M059J (cell line): ENCODE measurements around the gene PDE4D. TPM values are rescaled to one million over a fixed set of nuclear protein-coding genes. Genes with fewer than 3 reads are reported as not detected.
"Not testable (repeated sequence)": the region's sequence is repeated elsewhere in the genome, so short reads cannot be mapped to it uniquely, and the experiment has no call there.

Experiments used
- DNase-seq: peaks from one replicate; pipeline ENCODE4 v3.0.0-alpha.2; 2012; ENCODE audit warnings: low read depth
- total RNA-seq: library from RNA; depleted of rRNA; stranded (reverse); fragments of >200 nt; shearing (Covaris generic); gene quantifications from 2 replicates; pipeline ENCODE4 v1.2.3, GENCODE V29; 2014

PDE4D gene
- total RNA-seq, 1 experiment from 2014 or later, result 14.9 TPM

DNA sequence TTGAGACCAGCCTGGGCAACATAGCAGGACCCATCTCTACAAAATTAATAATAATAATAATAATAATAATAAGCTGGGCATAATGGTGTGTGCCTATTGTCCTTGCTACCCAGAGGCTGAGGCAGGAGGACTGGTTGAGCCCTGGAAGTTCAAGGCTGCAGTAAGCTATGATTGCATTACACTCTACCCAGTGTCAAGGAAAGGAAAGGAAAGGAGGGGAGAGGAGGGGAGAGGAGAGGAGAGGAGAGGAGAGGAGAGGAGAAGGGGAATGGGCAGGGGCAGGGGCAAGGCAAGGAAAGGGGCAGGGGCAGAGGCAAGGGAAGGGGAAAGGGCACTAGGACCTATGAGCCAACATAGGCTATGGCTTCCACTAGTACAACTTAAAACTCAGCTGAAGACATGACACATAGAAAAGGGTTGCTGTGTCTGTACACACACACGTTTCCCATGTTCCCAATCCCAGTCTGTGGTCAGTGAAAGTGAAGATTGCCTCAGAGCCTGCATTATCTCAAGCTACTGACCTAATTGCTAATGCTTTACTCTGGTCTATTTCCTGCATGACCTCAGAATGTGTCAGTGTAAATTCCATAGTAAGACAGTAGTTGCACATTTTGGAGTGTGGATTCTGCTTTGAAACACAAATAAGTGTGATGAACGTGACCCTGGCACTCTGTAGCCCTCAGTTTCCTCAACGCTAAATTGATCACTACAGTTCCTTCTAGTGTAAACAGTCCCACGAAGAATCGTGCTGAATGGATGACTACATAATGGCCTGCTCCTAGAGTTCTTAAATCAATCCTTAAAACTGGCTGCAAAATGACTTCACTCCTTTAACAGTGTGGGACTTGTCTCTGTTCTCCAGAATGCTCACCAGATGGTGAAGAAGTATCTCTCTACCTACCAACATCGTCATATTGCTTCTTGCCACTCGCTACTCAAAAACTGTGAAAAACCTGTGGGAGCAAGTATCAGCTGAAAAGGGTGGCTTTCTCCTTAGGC, 813.6 kb downstream of the PDE4D start:
- peak; percentile 90 for DNase-seq

DNA sequence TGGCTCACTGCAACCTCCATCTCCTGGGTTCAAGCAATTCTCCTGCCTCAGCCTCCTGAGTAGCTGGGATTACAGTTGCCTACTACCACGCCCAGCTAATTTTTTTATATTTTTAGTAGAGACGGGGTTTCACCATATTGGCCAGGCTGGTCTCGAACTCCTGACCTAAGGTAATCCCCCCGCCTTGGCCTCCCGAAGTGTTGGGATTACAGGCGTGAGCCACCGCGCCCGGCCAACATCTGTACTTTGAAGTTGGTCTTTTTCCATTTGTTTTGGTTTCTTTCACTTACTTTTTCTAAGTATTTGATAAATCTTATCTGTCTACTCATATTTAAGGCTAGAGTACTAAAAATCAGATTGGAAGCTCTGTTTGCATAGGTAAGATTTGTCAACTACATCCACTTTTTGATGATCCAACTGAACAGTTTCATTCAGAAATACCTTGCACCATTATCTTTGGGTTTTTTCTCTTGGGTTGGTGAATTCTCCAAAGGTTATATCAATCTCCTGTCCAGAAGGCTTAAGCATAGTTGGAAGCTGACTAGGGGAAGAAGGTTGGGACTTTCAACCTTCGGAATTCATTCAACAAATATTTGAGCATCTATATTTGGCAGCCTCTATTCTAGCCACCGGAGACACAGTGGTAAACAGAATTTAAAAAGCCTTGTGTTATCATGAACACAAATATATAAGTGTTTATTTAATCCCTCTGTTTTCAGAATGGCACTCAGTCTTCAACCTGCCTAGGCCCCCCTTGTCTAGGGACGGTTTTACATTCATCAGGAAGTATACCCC, 821.6 kb downstream of the PDE4D start:
- DNase-seq, result no peak

DNA sequence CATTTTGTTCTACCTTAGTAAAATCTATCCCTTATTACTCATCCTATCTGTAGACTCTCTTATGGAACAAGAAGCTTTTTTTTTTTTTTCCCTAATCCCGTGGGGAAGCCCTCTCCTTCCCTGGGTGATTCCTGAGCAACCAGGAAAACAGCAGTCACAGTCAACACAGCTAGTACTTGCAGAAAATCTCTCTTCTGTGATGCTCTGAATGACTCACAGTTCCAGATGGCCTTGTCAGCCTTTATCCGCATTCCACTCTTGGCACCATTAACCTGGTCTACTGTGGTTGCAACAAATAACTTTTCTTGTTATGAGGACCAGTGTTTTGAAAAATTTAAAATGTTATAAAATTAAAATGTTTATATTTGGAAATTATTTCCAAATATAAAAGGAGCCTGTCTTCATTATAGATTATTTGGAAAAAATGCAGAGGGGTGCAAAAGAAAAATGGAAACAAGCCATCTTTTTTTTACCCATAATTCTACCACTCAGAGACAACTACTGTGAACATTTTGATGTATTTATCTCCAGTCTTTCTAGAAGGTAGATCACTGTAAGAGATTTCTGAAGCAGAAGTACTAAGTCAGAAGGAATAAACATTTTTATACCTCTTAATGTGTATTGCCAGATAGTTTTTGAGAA, 824.0 kb downstream of the PDE4D start:
- DNase-seq, result peak; percentile 89

DNA sequence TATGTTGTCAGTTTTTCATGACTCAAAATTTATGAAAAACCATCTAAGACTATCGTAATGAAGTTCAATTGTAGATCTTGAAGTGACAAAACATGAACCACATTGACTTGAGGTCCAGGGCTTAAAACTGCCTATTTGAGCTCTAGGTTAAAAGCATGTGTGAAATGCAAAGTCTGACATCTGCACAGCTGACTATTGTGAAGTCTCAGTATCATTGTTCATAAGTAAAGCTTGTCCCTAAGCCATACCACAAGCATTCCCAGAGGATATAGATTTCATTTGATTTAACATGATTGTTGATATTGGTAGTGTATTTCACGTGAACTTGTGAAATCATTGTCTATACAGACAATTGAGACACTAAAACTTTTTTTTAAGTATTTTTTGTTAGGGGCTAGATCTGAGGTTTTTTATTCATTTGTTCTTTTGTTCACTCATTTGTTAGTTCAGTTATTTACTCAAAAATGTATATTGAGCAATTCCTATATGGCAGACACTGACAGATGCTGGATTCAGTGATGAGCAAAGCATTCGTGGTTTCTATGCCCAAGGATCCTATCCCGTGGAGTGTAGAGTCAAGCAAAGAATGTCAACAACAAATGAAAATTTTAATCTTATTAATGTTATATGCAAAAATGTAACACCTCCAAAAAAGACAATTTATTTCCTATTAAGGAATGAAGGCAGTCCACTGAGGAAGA, 825.4 kb downstream of the PDE4D start:
- DNase-seq, result no peak

DNA sequence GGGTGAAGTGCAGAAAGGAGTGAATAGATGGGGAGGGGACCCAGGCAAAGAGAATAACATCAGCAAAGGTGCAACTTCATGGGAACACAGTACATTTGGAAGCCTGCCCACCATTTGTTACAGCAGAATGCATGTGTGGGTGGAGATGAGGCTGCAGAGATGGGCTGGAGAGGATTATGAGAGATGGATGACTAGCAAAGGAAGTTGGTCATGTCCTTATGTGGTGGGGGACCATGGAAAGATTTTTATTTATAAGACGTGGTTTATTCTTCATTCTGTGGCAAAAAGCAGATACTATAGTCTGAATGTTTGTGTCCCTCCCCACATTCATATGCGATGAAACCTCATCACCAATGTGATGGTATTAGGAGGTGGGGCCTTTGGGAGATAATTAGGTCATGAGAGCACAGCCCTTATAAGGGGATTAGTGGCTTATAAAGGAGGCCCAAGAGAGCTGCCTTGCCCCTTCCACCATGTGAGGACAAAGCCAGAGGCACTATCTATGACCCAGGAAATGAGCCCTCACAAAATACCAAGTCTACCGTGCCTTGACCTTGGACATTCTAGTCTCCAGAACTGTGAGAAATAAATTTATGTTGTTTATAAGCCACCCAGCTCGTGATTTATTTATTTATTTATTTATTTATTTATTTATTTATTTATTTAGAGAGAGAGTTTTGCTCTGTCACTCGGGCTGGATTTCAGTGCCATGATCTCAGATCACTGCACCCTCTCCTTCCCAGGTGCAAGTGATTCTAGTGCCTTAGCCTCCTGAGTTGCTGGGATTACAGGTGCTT, 827.0 kb downstream of the PDE4D start:
- peak; percentile 38 for DNase-seq

DNA sequence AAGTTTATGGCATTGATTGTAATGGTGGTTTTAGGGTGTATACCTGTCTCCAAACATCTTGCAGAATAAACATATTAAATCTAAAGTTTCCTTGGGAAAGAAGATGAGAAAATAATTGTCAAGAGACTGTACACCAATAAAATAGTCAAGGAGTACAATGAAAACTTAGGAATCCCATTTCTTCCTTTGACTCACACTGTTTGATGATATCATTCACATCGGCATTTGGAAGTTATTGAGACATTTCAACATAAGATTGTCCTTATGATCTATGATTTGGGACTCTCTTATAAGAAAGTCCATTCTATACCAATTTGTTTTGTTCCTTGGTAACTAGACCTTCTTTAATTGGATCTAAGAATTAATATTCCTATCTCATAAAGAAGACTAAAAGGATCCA, 828.0 kb downstream of the PDE4D start:
- DNase-seq, result peak; percentile 42

DNA sequence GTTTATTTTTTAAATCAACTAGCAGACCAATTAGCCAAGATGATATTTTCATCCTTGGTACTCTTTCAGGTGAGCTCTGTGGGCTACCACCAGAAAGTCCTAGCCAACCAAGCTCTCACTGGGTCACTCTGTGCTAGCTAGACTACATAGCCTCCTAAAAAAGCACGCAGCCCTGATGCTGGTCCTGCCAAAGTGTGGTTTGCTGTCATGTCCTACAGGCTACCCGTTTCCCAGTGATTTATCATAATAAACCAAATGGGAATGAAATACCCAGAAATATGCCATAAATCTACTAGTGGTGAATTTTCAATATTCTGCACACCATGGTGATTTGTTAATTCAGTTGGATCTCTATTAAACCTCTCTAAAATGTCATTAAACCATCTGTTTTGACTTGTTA, 829.2 kb downstream of the PDE4D start:
- no peak for DNase-seq

DNA sequence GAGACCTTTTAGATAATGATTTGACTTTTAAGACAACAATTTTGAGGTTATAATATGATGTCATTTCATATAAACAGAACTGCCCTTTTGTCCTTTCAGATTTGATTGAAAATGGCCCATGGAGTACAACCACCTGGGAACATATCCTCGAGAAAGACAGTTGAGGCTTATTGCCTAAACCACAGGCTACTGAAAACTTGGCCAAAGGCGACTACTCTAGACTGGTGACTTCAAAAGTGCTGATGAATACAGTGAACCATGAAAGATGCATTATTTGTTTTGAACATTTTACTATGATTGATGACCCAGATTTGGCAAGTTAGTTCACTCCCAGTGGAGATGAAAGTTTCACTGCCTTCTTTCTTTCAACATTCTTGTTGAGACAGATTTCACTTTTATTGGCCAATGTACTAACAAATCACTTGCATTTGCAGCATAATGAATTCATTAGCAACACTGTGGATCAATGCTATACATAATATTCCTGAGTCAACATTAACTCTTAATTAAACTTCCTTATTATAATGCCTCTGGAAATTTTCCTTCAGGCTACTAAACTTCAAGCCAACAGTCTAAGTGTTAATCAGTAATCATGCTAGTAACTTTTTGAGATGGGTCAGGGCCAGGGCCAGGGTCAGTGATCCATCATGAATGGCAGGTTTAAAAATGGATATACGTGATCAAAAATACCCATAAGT, 830.4 kb downstream of the PDE4D start:
- DNase-seq, result peak; percentile 72

DNA sequence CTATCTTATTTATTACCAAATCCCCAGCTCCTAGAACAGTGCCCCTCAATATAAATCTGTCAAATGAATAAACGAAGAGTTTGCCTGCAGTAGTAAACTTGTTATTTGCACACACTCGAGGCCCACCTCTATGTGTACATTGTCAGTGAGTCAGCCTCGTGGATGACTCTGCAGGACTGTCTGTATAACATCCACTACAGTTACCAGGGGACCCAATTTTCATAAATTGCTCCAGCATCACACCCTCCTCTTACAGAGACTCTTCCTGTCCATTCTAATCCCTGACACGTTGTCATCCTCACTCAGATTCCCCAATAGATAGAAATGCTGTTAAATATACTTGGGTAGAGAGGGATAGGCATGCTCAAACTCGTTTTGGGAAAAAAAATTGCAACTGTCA, 832.1 kb downstream of the PDE4D start:
- no peak for DNase-seq

DNA sequence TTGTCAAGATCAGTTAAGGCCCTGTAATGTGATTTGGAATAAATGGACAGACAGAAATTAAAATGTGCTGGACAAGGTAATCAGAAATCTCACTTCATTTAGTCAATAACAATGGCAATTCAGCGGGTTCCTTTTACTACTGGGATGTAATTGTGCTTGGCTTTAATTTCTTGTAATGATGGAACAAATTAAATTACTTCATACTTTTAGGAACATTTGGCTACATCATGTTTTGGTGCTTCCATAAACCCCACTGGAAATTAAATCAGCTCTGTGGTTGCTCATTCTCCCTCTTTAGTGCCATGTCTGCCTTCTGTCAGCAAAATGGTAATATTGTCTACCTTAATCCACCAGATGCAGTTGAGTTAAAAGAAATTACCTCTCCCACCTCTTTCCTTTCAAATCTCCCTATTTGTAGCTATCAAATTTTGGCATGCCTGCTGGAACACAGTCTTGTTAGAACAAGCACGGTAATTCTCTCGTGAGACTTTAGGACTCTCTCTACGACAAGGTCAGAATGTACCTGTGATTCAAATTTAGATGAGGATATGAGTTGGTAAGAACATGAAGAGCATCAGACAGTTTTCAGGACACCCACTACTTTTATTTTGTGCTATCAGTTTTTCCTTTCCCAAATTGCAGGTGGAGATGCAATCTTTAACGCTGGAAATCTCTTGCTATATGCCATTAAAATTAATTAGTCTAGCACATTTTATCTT, 834.4 kb downstream of the PDE4D start:
- no peak for DNase-seq

DNA sequence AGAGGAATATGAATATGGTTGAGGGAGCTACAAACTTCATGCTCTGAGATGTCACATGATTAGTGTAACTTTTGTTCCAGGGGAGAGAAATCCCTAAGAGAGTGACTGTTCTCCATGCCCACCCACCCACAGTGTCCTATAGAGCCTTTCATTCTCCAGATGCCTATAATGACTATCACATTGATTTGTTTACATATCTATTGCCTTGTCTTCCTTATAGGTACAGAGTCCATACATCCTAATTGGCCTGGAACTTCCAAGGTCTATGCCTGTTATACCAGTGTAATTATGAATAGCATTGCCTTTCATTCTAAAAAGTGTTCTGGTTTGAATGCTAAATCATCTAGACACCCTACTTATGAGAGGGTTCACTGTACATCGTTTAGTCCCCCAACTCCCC, 835.3 kb downstream of the PDE4D start:
- no peak for DNase-seq

DNA sequence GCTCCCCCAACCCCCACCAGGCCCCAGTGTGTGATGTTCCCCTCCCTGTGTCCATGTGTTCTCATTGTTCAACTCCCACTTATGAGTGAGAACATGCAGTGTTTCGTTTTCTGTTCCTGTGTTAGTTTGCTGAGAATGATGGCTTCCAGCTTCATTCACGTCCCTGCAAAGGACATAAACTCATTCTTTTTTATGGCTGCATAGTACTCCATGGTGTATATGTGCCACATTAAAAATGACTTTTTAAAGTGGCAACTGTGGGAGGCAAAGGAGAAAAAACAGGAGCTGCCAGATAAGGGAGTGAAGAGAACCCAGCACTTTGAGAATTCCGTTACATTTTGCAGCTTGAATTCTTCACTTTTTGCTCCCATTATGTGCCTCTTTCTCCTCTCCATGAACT, 836.9 kb downstream of the PDE4D start:
- not testable (repeated sequence) for DNase-seq

DNA sequence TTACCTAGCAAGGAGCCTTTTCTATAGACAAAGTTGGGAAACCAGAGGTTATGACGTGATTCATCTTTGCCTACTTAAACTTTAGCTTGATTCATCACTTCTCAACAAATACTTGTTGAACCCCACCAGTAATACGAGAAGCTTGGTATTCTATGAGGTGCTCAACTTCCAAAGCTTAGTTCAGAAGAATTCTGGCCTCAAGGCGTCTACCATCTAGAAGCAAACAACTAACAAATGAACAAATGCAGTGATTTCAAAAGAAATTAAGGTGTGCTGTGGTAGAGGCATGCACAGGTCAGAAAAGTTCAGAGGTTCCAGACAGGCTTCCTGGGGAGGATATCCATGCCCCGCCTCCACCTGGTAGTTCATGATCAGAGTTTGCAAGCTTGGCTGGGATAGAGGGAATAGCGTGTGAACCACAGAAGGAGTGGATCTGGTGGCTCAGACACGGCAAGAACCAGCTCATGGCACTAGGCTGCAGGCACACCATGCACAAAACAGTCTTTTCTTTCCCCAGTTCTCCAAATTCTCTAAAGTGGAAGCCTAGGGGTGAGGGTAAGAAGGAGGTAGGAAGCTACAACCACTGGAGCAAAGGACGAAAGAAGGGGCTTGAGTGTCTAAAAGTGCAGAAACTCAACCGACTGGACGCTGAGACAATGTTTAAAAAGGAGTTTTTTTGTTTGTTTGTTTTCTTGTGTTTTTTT, 837.6 kb downstream of the PDE4D start:
- DNase-seq, result no peak

DNA sequence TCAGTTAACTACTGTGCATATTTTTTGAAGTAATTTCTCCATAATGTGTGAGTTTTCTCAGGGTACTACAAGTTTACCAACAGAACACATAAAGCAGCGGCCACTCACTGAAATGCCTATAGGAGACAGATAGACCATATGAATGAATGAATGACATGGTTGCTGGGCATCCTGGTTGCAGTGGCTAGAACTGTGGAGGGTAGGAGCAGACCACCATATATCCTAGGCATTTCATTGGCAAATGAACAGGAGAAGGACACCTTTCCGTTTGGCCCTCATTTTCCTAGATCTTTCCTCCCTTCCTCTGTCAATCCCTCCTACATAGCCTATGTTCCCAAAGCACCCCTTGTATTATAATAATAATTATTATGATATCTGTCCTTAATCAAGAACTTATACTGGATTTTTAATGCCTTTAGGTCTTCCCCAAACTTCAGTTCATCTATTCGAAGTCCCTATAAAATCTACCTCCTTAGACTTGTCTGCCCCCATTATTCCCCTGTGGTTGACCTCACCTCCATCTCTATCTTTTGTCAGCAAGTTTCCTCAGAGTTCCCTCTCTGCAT, 838.5 kb downstream of the PDE4D start:
- DNase-seq, result no peak

DNA sequence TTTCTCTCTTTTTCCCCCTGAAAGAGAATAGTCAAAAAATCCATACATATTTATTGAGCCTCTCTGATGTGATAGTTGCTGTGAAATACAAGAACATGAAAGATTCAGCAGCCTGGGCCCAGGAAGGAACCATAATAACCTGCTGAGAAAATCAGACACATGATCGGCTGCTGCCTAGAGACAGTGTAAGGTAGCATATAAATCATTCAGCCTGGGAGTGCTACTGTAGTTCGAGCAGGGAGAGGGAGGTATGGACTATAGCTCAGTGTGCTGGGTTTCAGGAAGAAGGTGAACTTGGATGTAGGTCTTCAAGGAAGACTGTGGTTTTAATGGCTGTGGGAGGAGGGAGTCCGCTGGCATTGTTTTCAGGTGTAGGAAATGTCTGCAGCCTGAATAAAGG, 841.6 kb downstream of the PDE4D start:
- no peak for DNase-seq

DNA sequence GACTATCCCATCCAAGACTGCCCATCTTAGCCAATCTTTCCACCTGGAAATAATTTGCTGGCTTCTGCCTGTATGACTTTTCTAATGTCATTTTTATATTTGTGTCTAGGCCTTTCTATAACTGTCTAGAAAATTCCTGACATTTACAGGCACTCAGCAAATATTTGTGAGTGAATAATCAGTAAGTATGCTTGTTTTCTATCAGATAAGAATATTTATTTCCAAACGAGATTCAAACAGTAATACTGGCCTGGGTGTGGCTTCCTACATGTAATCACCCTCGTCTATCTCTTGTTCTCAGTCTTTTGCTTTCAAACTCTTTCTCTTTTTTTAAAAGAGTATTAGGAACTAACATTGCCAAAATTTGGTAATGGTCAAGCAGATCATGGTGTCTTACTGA, 844.4 kb downstream of the PDE4D start:
- DNase-seq, result no peak

DNA sequence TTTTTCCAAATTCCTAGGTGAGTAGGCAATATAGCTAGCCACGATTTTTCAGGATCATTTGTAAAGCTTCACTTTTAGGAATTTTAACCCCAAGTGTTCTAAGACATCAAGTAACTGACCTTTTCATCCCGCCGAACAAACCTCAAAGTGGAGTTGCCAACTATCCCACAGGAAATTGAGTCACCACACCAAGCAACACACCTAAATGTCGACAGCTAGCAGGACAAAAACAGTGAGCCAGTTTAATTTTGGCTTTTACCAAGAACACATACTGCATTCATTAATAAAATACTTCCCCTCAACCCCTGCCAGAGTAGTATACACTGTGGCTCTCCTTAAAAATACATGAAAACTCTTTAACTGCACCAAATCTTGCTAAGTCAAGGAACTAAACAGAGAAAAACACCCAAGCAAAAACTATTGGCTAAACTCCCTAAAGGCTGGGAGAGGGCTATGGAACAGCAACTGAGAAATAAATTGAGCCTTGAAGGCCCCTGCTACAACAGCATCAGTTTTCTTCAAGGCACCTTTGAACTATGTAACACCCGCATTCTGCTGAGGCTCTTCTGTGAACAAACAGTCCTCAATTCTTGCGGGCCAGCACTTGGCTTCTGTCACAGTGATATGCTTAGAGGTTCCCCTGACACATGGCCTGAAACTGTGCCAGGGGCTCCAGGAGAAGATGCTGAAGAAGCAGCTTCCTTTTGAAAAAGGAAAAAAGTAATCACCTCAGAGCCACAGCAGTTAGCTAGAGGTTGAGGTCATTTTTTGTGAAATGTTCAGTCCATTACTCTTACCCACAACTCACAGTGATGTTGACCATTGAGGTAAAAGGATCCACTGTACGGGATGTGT, 851.1 kb downstream of the PDE4D start:
- DNase-seq, result peak; percentile 88

DNA sequence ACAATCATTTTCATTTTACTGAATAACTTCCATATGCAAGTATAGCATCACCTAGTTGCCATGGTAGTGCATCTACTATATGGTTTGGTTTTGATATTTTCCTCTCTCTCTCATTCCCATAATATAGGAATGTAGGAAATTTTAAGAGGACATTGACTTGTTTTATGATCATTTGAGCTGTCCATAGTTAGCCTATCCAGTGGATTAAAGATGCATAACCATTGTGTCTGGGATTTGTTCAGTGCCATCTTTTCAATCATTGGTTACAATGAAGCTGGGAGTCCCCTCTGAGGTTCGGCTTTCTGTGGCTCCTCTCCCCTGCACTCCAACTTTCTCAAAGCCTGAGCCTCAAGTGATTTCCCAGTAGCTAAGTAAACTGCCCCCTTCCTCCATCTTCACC, 852.2 kb downstream of the PDE4D start:
- no peak for DNase-seq
